Trophoblast cell (in vitro differentiated cells and primary cell): Measurements from ENCODE around the gene CFLAR.

Experiments
- DNase-seq, 2 donors: peaks; one replicate each; pipeline ENCODE4 v3.0.0-alpha.2; 2016
- H2AFZ ChIP-seq: 2 replicates; pipeline ENCODE4 v1.6.1; 2013; ENCODE audit warnings: low read length, moderate library complexity, mild to moderate bottlenecking; ENCODE audit not compliant: insufficient read depth, poor library complexity
- H2AK5ac ChIP-seq: 2 replicates; pipeline ENCODE4 v1.6.1; 2013; ENCODE audit warnings: mild to moderate bottlenecking, low read length
- H2BK120ac ChIP-seq: 2 replicates; pipeline ENCODE4 v1.6.1; 2013; ENCODE audit warnings: low read length, mild to moderate bottlenecking, moderate library complexity; ENCODE audit not compliant: insufficient read depth, poor library complexity
- H2BK12ac ChIP-seq: 2 replicates; pipeline ENCODE4 v1.6.1; 2013; ENCODE audit warnings: mild to moderate bottlenecking, low read length, moderate library complexity
- H2BK5ac ChIP-seq: 2 replicates; pipeline ENCODE4 v1.6.1; 2013; ENCODE audit warnings: low read length, low read depth, moderate library complexity, mild to moderate bottlenecking; ENCODE audit not compliant: poor library complexity
- H3K14ac ChIP-seq: 2 replicates; pipeline ENCODE4 v1.6.1; 2013; ENCODE audit warnings: mild to moderate bottlenecking, low read length
- H3K18ac ChIP-seq: 2 replicates; pipeline ENCODE4 v1.6.1; 2013; ENCODE audit warnings: mild to moderate bottlenecking, low read length
- H3K23ac ChIP-seq: 2 replicates; pipeline ENCODE4 v1.6.1; 2013; ENCODE audit warnings: low read length
- H3K27ac ChIP-seq: 2 replicates; pipeline ENCODE4 v1.5.1; 2013; ENCODE audit warnings: low read depth, mild to moderate bottlenecking, inconsistent platforms, low read length, moderate library complexity
- H3K27me3 ChIP-seq: 2 replicates; pipeline ENCODE4 v1.6.1; 2013; ENCODE audit warnings: inconsistent platforms, mild to moderate bottlenecking, low read length, moderate library complexity; ENCODE audit not compliant: insufficient read depth
- H3K36me3 ChIP-seq, 2 experiments: 1 replicate in 1 of 2; 2 replicates in 1 of 2; pipeline ENCODE4 v1.6.1; 2013; ENCODE audit warnings: low read length in 2 of 2, mild to moderate bottlenecking in 2 of 2, moderate library complexity in 1 of 2; ENCODE audit not compliant: insufficient read depth in 2 of 2, control insufficient read depth in 1 of 2
- H3K4ac ChIP-seq: 2 replicates; pipeline ENCODE4 v1.6.1; 2013; ENCODE audit warnings: low read depth, mild to moderate bottlenecking, low read length, moderate library complexity
- H3K4me1 ChIP-seq, 2 experiments: 1 replicate in 1 of 2; 2 replicates in 1 of 2; pipeline ENCODE4 v1.6.1; 2013; ENCODE audit warnings: low read length in 2 of 2, mild to moderate bottlenecking in 2 of 2, moderate library complexity in 1 of 2; ENCODE audit not compliant: insufficient read depth in 2 of 2, control insufficient read depth in 1 of 2
- H3K4me2 ChIP-seq: 2 replicates; pipeline ENCODE4 v1.6.1; 2013; ENCODE audit warnings: inconsistent platforms, mild to moderate bottlenecking, low read length, moderate library complexity
- H3K4me3 ChIP-seq: 2 replicates; pipeline ENCODE4 v1.5.1; 2013; ENCODE audit warnings: mild to moderate bottlenecking, low read depth, low read length, inconsistent platforms
- H3K79me1 ChIP-seq: one replicate; pipeline ENCODE4 v1.6.1; 2013; ENCODE audit warnings: low read length
- H3K79me2 ChIP-seq: 2 replicates; pipeline ENCODE4 v1.6.1; 2013; ENCODE audit warnings: low read length, mild to moderate bottlenecking; ENCODE audit not compliant: control insufficient read depth, insufficient read depth, poor library complexity
- H3K9ac ChIP-seq: 2 replicates; pipeline ENCODE4 v1.6.1; 2013; ENCODE audit warnings: mild to moderate bottlenecking, low read length
- H3K9me3 ChIP-seq: 2 replicates; pipeline ENCODE4 v1.6.1; 2013; ENCODE audit warnings: low read depth, mild to moderate bottlenecking, control low read depth, inconsistent platforms, low read length; ENCODE audit not compliant: insufficient read depth
- H4K12ac ChIP-seq: 2 replicates; pipeline ENCODE4 v1.6.1; 2013; ENCODE audit warnings: low read depth, mild to moderate bottlenecking, low read length, moderate library complexity
- H4K8ac ChIP-seq: 2 replicates; pipeline ENCODE4 v1.6.1; 2013; ENCODE audit warnings: low read depth, mild to moderate bottlenecking, low read length, moderate library complexity
- H4K91ac ChIP-seq: one replicate; pipeline ENCODE4 v1.6.1; 2013; ENCODE audit warnings: low read depth, mild to moderate bottlenecking, low read length, moderate library complexity
- WGBS: extraction: QIAGEN DNeasy Blood & Tissue Kit; methylation state at CpG from one replicate; pipeline ENCODE4 v1.1.7; 2013; ENCODE audit warnings: missing lambda C conversion rate; ENCODE audit not compliant: insufficient read length, insufficient coverage; ENCODE audit errors: extremely low coverage; 5-methylcytosine and 5-hydroxymethylcytosine counted together

The CFLAR gene

GRCh38 chr2:201191132-201191875, 75.3 kb downstream of the CFLAR start:
- no peak overlapping the region for H3K23ac ChIP-seq
- H4K91ac ChIP-seq, result no peak overlapping the region
- no peaks in the 10 kb centered on the region for H3K79me1 ChIP-seq
- no peak overlapping the region for H3K9ac ChIP-seq
- no peaks in the 10 kb centered on the region for H3K79me2 ChIP-seq
- H3K9me3 ChIP-seq, result no peaks in the 10 kb centered on the region
- no CpG with 5 or more reads among the region's 4 CpGs for WGBS
- no peak overlapping the region for H4K12ac ChIP-seq
- H3K14ac ChIP-seq, result no peak overlapping the region
- H3K4me3 ChIP-seq, result no peak overlapping the region
- H2BK12ac ChIP-seq, result no peak overlapping the region
- H2BK5ac ChIP-seq, result no peak overlapping the region
- H3K27me3 ChIP-seq, result no peaks in the 10 kb centered on the region
- H2AFZ ChIP-seq, result no peak overlapping the region
- H4K8ac ChIP-seq, result no peak overlapping the region
- H2AK5ac ChIP-seq, result no peak overlapping the region
- no peak overlapping the region for H3K27ac ChIP-seq
- H3K4ac ChIP-seq, result no peak overlapping the region
- no peak overlapping the region for H3K18ac ChIP-seq
- no peaks in the 10 kb centered on the region for H3K4me1 ChIP-seq
- DNase-seq, result no peak
- no peaks in the 10 kb centered on the region for H3K36me3 ChIP-seq
- H2BK120ac ChIP-seq, result no peak overlapping the region
- no peak overlapping the region for H3K4me2 ChIP-seq

DNA sequence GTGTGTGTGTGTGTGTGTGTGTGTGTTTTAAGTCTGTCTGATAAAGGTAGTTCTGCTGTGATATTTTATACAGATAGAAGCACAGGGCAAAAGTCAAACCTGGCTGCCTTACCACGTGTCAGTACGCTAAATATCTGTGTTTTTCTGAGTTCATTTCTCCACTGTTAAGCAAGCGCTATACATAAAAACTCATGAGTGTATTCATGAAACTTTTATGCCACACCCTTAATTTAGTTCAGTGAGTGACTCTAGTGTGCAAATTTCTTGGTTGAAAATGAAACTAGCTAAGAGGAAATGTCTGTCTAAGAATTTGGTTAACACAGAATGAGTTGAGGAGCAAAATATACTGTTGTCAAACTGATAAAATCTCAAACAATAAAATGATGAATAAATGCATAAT, 78.1 kb downstream of the CFLAR start:
- Histone ChIP-seq H3K27ac (no peak overlapping the region), H3K4ac (no peak overlapping the region), H3K18ac (no peak overlapping the region), H2AK5ac (no peak overlapping the region), H2BK5ac (no peak overlapping the region), H3K9me3 (no peaks in the 10 kb centered on the region), H3K9ac (no peak overlapping the region), H4K8ac (no peak overlapping the region), H3K36me3 (no peaks in the 10 kb centered on the region), H2AFZ (no peak overlapping the region), H2BK120ac (no peak overlapping the region), H3K27me3 (no peaks in the 10 kb centered on the region), H4K91ac (no peak overlapping the region), H3K4me3 (no peak overlapping the region), H3K79me1 (no peaks in the 10 kb centered on the region), H3K79me2 (no peaks in the 10 kb centered on the region), H3K4me1 (no peaks in the 10 kb centered on the region), H3K4me2 (no peak overlapping the region), H3K23ac (no peak overlapping the region), H2BK12ac (no peak overlapping the region), H4K12ac (no peak overlapping the region), H3K14ac (no peak overlapping the region)
- WGBS, result no CpG with 5 or more reads among the region's 3 CpGs
- no peak for DNase-seq

- Histone ChIP-seq H3K23ac (no peak overlapping the region), H3K4me2 (no peak overlapping the region), H3K79me1 (no peaks in the 10 kb centered on the region), H2AFZ (no peak overlapping the region), H2BK120ac (no peak overlapping the region), H3K4ac (no peak overlapping the region), H3K14ac (no peak overlapping the region), H3K36me3 (no peaks in the 10 kb centered on the region), H3K27me3 (no peaks in the 10 kb centered on the region), H3K27ac (no peak overlapping the region), H4K12ac (no peak overlapping the region), H3K4me1 (no peaks in the 10 kb centered on the region), H4K91ac (no peak overlapping the region), H2BK12ac (no peak overlapping the region), H3K9me3 (no peaks in the 10 kb centered on the region), H3K79me2 (no peaks in the 10 kb centered on the region), H2AK5ac (no peak overlapping the region), H4K8ac (no peak overlapping the region), H2BK5ac (no peak overlapping the region), H3K4me3 (no peak overlapping the region), H3K18ac (no peak overlapping the region), H3K9ac (no peak overlapping the region)
- WGBS, result no CpG with 5 or more reads among the region's 3 CpGs
- no peak for DNase-seq
These were observed 79.4 kb downstream of the CFLAR start for GRCh38 chr2:201195331-201195730.

GRCh38 chr2:201196003-201196402, 80.0 kb downstream of the CFLAR start:
- no CpG with 5 or more reads among the region's 3 CpGs for WGBS

More at GRCh38 chr2:201196003-201196402, 80.0 kb downstream of the CFLAR start:
- Histone ChIP-seq H3K4ac (no peak overlapping the region), H4K8ac (no peak overlapping the region), H4K12ac (no peak overlapping the region), H3K14ac (no peak overlapping the region), H3K79me2 (no peaks in the 10 kb centered on the region), H4K91ac (no peak overlapping the region), H3K27me3 (no peaks in the 10 kb centered on the region), H2AK5ac (no peak overlapping the region), H3K4me1 (no peaks in the 10 kb centered on the region), H3K79me1 (no peaks in the 10 kb centered on the region), H3K9ac (no peak overlapping the region), H3K27ac (no peak overlapping the region), H2BK12ac (no peak overlapping the region), H3K9me3 (no peaks in the 10 kb centered on the region), H3K4me3 (no peak overlapping the region), H3K4me2 (no peak overlapping the region), H2BK120ac (no peak overlapping the region), H3K18ac (no peak overlapping the region), H2BK5ac (no peak overlapping the region), H2AFZ (no peak overlapping the region), H3K36me3 (no peaks in the 10 kb centered on the region), H3K23ac (no peak overlapping the region)
- no peak for DNase-seq
